ENCODE results near the gene STXBP4. TPM values are rescaled to one million over a fixed set of nuclear protein-coding genes. Genes with fewer than 3 reads are reported as not detected.
"Not testable (repeated sequence)": the region's sequence is repeated elsewhere in the genome, so short reads cannot be mapped to it uniquely, and the experiment has no call there.

STXBP4 gene
- polyA plus RNA-seq, 5 donors = 7.9 to 16.3 (median 12.9) TPM

DNA sequence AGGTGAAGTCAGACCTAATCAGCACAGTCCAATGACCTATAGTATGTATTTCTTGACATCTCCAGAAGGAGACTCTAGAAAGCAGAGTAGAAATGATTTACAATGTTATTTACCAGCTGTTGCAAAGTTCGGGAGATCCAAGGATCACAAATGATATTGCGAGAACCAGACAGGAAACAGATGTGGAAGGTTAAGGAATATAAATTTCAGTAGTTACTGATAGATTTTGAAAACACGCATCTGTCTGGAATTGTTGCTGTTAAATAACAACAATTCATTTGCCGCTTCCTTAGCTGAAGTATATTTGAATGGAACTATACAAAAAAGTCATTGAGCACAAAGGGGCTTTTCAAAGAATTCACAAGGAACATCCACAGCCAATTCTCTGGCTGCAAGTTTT, 72.0 kb downstream of the STXBP4 start:
- DNase-seq = peak; percentile 32 to 45

GRCh38 chr17:55053855-55054254, 85.3 kb downstream of the STXBP4 start:
- DNase-seq = no peak

DNA sequence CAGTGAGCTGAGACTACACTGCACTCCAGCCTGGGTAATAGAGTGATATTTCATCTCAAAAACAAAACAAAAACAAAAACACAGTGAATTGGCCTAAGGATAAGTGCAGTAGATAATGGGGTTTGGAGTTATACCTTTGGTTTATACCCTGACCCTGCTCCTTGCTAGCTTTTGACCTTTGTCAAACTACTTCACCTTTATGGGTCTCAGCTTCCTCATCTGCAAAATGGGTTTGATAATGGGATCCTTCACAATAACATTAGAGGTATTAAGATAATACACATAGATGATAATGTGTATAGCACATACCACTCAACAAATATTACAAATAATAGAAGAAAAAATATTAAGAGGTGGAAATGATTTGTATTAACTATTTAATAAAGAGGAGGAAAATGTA, 85.9 kb downstream of the STXBP4 start:
- DNase-seq = no peak

DNA sequence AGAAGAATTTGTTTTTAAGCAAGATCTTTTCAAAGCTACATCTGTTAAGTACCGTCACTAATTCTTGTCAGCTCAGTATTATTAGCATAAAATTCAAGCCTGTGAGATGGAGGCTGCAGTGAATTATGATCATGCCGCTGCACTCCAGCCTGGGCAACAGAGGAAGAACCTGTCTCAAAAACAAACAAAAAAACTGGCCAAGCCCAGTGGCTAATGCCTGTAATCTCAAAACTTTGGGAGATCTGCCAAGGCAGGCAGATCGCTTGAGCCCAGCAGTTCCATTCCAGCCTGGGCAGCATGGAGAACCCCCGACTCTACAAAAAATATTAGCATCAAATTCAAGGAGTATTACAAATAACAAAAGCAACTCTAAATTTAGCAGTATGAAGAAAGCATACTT, 88.0 kb downstream of the STXBP4 start:
- no peak for DNase-seq

GRCh38 chr17:55057184-55057583, 88.6 kb downstream of the STXBP4 start:
- DNase-seq = no peak

- no peak for DNase-seq
Measured at GRCh38 chr17:55059724-55060123, 91.2 kb downstream of the STXBP4 start.

- DNase-seq = no peak
Measured at GRCh38 chr17:55062921-55063320, 94.4 kb downstream of the STXBP4 start.

DNA sequence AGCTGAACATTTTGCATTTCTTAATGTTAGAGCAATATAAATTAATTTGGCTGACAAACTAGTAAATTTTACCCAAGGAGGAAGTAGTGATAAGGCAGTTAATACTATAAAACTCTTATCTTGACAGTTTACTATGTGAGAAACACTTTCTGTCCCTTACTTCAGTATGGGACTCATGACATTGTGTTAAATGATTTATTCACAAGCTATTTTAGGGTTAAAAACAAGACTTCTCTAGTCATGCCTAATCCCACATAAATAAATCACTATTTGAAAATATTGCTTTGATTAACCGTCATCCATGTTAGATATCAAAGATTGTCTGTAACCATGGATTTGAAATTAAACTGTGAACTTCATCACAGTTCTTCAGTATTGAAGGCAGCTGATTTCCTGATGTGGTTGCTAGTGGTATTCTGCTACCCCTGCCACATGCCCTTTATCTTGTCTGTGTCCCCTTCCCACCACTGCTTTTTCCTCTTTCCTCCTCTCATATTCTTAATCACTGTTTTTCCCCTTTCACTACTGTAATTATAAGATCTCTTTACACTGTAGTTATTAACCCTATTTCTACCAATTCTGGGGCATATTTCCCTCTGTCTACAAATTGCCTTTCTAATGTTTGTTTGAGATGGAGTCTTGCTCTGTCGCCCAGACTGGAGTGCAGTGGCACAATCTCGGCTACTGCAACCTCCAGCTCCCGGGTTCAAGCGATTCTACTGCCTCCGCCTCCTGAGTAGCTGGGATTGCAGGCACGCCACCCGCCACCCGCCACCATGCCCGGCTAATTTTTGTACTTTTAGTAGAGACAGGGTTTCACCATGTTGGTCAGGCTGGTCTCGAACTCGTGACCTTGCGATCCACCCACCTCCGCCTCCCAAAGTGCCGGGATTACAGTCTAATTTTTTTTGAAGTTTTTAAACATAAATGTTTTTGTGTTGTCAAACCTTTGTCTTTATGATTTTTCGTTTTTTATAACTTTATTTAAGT, 95.6 kb downstream of the STXBP4 start:
- DNase-seq = no peak

- DNase-seq = no peak
Measured at GRCh38 chr17:55067697-55068439, 99.3 kb downstream of the STXBP4 start.

GRCh38 chr17:55068862-55069811, 100.6 kb downstream of the STXBP4 start:
- no peak for DNase-seq

DNA sequence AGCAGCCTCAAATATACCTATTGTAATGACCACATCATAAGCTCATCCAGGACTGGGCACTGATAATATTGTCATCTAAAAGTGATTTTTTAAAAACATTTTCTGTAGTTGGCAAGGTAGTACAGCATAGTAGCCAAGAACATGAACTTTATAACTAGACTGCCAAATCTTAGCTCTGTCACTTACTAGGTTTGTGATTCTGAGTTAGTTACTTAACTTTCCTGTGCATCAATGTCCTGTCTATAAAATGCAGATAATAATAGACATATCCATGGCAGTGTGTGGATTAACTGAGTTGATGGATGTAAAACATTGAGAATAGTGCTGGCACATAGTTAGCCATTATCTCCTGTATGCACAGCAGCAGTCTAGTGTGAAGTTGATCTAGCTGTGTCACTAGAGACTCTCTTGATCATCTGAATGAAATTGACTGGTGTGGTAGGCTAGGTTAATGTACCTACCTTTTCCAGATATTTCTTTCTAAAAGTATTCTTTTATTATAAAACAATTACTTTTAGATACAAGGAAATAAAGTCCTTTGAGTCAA, 101.5 kb downstream of the STXBP4 start:
- no peak for DNase-seq

GRCh38 chr17:55072898-55073297, 104.3 kb downstream of the STXBP4 start:
- no peak for DNase-seq

DNA sequence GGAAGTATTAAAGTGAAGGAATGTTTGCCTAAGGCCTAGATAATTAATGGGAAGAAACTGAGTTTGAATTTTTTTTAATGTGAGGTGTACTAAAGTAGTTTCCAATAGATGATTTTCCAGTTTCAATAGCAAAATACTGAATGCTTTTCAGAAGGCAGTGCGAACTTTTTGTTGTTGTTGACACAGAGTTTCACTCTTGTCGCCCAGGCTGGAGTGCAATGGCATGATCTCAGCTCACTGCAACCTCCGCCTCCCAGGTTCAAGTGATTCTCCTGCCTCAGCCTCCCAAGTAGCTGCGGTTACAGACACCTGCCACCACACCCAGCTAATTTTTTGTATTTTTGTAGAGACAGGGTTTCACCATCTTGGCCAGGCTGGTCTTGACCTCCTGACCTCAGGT, 104.9 kb downstream of the STXBP4 start:
- not testable (repeated sequence) for DNase-seq

DNA sequence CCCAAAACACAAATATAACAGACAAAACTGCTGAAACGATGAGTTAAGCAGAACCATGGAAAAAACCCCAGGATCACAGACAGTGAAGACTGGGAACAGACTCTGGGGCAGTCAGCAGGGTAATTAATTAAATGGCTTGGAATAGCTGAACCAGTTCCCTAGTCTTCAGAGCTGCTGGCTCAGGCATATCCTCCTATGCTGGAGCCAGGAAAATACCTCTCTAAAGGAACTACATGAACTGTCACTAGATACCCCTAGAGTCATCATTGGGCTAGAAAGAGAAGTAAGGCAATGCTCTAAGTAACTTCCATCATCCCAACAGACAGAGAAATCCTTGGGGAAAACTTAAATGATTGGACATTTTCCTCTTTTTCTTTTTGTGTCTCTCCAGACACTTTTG, 113.0 kb downstream of the STXBP4 start:
- no peak for DNase-seq

DNA sequence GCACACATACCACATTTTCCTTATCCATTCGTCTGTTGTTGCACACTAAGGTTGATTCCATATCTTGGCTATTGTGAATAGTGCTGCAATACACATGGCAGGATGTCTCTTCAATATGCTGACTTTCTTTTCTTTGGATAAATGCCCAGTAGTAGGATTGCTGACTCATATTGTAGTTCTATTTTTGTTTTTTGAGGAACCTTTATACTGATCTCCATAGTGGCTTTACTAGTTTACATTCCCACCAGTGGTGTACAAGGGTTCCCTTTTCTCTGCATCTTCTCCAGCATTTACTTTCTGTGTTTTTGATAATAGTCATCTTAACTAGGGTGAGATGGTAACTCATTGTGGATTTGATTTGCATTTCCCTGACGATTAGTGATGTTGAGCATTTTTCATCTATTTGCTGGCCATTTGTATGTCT, 118.1 kb downstream of the STXBP4 start:
- no peak for DNase-seq

GRCh38 chr17:55089256-55089655, 120.7 kb downstream of the STXBP4 start:
- no peak for DNase-seq

- no peak for DNase-seq
Measured at GRCh38 chr17:55090079-55090492, 121.5 kb downstream of the STXBP4 start.

GRCh38 chr17:55093353-55093752, 124.8 kb downstream of the STXBP4 start:
- no peak for DNase-seq

DNA sequence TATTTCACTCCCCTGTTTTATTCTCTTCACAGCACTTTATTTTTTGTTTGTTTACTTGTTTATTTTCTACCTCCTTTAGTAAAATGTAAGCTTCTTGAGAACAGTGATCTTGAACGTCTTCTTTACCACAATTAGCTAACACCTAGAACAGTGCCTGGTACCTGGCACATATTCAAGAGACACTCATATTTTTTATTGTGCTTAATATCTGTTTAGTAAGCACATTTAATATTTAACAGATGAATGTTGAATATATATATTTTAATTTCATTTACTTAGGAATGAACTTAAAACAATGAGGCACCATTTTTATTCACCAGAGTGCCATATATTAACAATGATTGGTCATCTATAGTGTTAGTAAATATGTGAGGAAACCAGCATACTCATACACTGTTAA, 130.2 kb downstream of the STXBP4 start:
- no peak for DNase-seq

DNA sequence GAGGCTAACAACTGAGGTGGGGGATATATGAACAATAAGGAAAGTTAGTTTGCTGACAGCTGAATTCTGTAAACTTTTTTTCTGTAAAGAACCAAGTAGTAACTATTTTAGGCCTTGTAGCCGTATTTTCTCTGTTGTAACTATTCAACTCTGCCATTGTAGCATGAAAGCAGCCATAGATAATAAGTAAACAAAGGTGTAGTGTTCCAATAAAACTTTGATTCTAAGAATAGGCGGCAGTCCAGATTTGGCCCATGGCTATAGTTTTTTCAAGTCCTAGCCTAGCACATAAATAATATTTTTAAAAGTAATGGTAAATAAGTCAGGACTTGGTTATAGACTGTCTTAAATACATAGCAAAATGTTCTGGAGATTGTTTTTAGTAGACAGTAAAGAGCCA, 142.0 kb downstream of the STXBP4 start:
- no peak for DNase-seq

- DNase-seq = no peak
Measured at GRCh38 chr17:55114283-55114682, 145.7 kb downstream of the STXBP4 start.
